Stimulated activated naive CD8-positive, alpha-beta T cell treated with anti-CD3 and anti-CD28 coated beads, Interleukin-15, Interleukin-2, amounts not matched to agents 100 ng/mL and 50 ng/mL, for 24 hours (primary cell): ENCODE data around the gene BLACAT1.
A peak's percentile ranks its signal among the peaks of the same experiment; 100 is the strongest.

Source experiments
- H3K27ac Mint-ChIP-seq: one replicate; pipeline ENCODE4 v1.8.0; 2021; ENCODE audit warnings: mild to moderate bottlenecking, mixed read lengths
- H3K27me3 Mint-ChIP-seq: one replicate; pipeline ENCODE4 v1.8.0; 2021; ENCODE audit warnings: mixed read lengths
- H3K36me3 Mint-ChIP-seq: one replicate; pipeline ENCODE4 v1.8.0; 2021; ENCODE audit warnings: low read depth, mixed read lengths
- H3K4me1 Mint-ChIP-seq: one replicate; pipeline ENCODE4 v1.8.0; 2021; ENCODE audit warnings: low read depth, mixed read lengths
- H3K4me3 Mint-ChIP-seq: one replicate; pipeline ENCODE4 v1.8.0; 2021; ENCODE audit warnings: mild to moderate bottlenecking, mixed read lengths
- H3K9me3 Mint-ChIP-seq: one replicate; pipeline ENCODE4 v1.8.0; 2021; ENCODE audit warnings: mixed read lengths

BLACAT1 gene

DNA sequence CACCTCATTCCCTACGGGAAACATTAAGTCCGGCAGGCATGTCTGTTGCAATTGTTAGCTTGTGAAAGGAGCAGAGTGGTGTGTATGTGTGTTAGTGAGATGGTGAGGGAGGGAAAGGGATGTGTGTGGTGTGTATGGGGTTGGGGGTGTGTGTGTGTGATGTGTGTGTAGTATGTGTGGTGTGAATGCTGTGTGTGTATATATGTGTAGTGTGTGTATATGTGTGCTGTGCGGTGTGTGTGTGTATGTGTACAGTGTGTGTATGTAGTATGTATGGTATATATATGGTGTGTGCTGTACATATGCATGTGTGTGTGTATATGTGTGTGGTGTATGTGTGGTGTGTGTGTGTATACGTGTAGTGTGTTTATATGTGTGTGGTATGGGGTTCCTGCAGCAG is 20.8 kb upstream of the BLACAT1 start:
- Mint-ChIP-seq H3K4me3 (no peak overlapping the region), H3K9me3 (peaks cover 7% of the 10 kb centered on the region), H3K27ac (no peak overlapping the region), H3K4me1 (peaks cover 23% of the 10 kb centered on the region), H3K27me3 (peaks cover 31% of the 10 kb centered on the region), H3K36me3 (no peaks in the 10 kb centered on the region)

DNA sequence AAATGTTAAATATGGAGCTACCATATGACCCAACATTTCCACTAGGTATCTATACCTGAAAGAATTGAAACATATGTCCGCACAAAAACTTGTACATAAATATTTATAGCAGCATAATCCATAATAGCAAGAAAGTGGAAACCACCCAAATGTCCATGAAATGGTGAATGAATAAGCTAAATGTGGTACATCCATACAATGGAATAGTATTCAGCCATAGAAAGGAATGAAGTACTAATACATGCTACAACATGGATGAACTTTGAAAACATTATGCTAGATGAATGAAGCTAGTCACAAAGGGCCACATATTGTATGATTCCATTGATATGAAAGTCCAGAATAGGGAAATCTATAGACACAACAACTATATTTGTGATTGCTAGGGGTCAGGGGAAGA is 20.0 kb upstream of the BLACAT1 start:
- Mint-ChIP-seq H3K4me3 (no peak overlapping the region), H3K9me3 (peaks cover 7% of the 10 kb centered on the region), H3K27ac (no peak overlapping the region), H3K4me1 (peaks cover 15% of the 10 kb centered on the region), H3K27me3 (peaks cover 33% of the 10 kb centered on the region), H3K36me3 (no peaks in the 10 kb centered on the region)

DNA sequence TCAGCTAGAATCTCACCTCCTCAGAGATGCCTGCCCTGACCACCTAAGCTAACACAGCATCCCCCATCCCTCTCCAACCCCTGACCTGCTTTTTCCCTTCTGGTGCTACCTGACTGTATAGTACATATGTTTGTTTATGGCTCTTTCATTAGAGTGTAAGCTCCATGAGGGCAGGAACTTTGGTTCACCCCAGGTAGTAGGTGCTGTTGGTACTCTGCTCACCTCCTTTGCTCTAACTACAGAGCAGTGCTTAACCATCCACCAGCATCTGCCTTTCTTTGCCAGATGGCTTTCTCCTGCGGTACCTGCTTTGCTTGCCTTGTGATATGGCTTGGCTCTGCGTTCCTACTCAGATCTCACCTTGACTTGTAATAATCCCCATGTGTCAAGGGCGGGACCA is 18.7 kb upstream of the BLACAT1 start:
- Mint-ChIP-seq H3K36me3 (no peaks in the 10 kb centered on the region), H3K4me3 (no peak overlapping the region), H3K27ac (no peak overlapping the region), H3K4me1 (peaks cover 2% of the 10 kb centered on the region), H3K27me3 (peaks cover 35% of the 10 kb centered on the region), H3K9me3 (peaks cover 7% of the 10 kb centered on the region)

DNA sequence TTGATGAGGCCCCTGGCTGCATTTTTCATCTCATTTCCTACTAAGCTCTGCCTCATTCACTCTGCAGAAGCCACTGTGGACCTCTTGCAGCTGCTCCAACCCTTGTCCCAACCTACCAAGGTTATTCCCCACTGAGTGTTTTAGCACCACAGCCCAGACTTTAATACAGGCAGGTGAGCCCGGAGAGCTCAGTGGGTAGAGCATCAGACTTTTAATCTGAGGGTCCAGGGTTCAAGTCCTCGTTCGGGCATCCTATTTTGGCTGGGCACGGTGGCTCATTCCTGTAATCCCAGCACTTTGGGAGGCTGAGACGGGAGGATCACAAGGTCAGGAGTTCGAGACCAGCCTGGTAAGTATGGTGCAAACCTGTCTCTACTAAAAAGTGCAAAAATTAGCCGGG is 18.1 kb upstream of the BLACAT1 start:
- Mint-ChIP-seq H3K9me3 (peaks cover 7% of the 10 kb centered on the region), H3K4me3 (no peak overlapping the region), H3K27me3 (peaks cover 37% of the 10 kb centered on the region), H3K36me3 (no peaks in the 10 kb centered on the region), H3K27ac (no peak overlapping the region), H3K4me1 (no peaks in the 10 kb centered on the region)

DNA sequence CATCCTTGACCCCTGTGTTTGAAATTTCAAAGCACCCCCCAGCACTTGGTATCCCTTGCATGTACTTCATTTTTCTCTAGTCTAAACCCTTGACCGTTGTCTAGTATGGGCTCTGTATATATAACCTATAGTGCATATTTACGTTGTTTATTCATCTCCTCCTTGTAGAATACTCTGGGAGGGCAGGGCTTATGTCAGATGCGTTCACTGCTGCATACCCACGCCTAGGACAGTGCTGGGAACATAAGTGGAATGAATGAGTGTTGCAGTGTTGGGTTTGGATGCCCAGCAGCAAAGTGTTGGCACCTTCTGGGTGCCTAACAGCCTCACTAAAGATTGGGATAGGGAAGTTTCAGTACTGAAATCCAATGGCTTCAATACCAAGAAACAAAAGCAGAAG is 17.6 kb upstream of the BLACAT1 start:
- H3K27me3 Mint-ChIP-seq: peaks cover 37% of the 10 kb centered on the region
- no peaks in the 10 kb centered on the region for H3K36me3 Mint-ChIP-seq
- no peak overlapping the region for H3K4me3 Mint-ChIP-seq
- H3K27ac Mint-ChIP-seq: no peak overlapping the region
- H3K4me1 Mint-ChIP-seq: no peaks in the 10 kb centered on the region
- peaks cover 7% of the 10 kb centered on the region for H3K9me3 Mint-ChIP-seq

DNA sequence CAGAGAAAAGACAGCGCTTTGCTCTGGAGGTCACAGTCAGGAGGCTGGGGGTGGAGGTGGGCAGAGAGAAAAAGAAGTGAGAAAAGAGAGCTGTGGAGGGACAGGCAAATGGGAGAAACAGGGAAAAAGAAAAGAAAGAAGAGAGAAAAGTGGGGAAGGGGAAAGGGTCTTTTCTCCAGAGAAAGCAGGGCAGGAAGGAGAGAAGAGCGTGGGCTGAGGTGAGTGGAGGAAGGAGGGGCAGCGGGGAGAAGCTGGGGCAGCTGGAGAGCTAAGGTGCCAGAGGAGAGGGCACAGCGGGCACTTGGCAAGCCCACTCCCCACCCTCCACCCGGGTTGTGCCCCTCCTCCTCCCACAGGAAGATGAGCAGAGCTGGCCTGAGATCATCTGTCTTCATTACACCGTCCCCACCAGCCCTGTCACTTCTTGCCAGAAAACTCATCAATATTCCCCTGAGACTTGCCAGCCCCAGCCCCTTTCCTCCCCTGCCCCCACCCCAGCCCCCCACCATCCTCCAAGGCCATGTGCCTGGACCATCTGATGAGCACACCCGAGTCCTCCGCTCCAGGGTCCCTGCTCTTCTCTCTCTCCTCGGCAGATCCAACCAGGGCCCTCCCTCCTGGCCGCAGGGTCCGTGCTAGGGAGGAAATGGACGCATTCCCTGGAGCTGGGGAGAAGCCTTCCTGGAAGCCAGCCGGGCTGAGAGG is 17.0 kb upstream of the BLACAT1 start:
- Mint-ChIP-seq H3K36me3 (no peaks in the 10 kb centered on the region), H3K27me3 (peaks cover 37% of the 10 kb centered on the region), H3K27ac (no peak overlapping the region), H3K9me3 (peaks cover 7% of the 10 kb centered on the region), H3K4me3 (no peak overlapping the region), H3K4me1 (no peaks in the 10 kb centered on the region)

DNA sequence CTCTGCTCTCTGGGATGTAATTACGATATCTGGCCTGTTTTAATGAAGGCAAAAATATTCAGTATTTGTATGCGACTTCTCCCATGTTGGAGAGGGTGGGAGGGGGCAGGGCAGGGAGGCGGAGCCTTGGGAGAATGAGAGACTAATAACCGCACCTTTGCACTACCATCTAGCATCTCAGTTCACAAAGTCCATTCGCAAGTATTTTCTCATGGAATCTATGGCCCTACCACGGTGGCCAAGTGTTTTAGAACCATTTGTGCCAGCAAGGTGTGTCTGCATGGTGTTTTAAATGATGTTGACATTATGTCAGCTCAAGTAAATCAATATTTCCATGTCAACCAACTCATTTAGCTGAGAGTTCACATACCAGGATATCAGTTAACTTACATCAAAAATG is 14.3 kb upstream of the BLACAT1 start:
- no peaks in the 10 kb centered on the region for H3K4me1 Mint-ChIP-seq
- H3K9me3 Mint-ChIP-seq: peaks cover 4% of the 10 kb centered on the region
- H3K27me3 Mint-ChIP-seq: peaks cover 51% of the 10 kb centered on the region
- no peak overlapping the region for H3K4me3 Mint-ChIP-seq
- H3K27ac Mint-ChIP-seq: no peak overlapping the region
- no peaks in the 10 kb centered on the region for H3K36me3 Mint-ChIP-seq

DNA sequence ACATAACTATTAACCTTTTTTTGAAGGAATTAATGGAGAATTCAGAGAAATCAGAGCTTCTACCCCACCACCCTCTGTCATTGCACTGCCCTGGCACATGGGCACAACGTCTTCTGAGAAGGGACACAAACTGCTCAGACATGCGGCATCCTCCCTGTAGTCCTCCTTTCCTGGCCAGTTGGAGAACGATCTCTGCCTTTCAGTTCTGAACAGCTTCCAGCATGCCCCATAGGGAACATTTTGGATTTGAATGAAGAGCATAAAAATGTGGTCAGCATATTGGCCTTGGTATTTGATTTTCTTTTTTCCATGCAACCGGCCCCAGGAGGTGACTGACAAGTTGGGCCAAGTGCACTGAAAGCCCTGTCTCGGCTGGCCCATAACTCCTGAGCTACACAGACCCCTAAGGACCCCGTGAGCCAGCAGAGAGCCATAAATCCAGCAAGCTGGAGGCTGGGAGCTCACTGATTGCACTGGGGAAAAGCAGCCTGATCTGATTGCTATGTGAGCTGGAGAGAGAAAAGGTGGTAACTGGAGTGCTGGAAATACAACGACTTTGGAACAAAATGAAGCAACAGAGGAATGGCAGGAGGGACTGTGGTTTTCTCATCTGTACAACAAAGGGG is 10.9 kb upstream of the BLACAT1 start:
- H3K36me3 Mint-ChIP-seq: no peaks in the 10 kb centered on the region
- H3K4me1 Mint-ChIP-seq: no peaks in the 10 kb centered on the region
- H3K9me3 Mint-ChIP-seq: no peaks in the 10 kb centered on the region
- H3K4me3 Mint-ChIP-seq: no peak overlapping the region
- H3K27me3 Mint-ChIP-seq: peaks cover 25% of the 10 kb centered on the region
- no peak overlapping the region for H3K27ac Mint-ChIP-seq

DNA sequence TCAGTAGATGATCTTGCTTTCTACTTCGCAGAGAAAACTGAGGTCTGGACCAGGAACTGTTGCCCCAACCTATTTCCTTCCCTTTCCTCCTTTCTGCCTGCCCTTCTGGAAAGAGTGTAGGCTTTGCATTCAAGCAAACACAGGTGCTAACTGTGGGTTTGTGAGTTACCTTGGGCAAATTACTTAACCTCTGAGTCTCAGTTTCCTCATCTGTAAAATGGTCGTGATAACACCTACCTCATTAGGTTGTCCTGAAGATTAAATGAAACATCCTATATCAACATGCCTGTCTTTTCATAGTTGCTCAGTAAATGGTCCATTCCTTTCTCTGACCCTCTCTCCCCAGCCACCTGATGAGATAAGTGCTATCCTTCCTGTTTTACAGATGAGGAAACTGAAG is 9.5 kb upstream of the BLACAT1 start:
- no peak overlapping the region for H3K27ac Mint-ChIP-seq
- no peaks in the 10 kb centered on the region for H3K9me3 Mint-ChIP-seq
- H3K36me3 Mint-ChIP-seq: no peaks in the 10 kb centered on the region
- no peak overlapping the region for H3K4me3 Mint-ChIP-seq
- H3K27me3 Mint-ChIP-seq: peaks cover 29% of the 10 kb centered on the region
- H3K4me1 Mint-ChIP-seq: no peaks in the 10 kb centered on the region

DNA sequence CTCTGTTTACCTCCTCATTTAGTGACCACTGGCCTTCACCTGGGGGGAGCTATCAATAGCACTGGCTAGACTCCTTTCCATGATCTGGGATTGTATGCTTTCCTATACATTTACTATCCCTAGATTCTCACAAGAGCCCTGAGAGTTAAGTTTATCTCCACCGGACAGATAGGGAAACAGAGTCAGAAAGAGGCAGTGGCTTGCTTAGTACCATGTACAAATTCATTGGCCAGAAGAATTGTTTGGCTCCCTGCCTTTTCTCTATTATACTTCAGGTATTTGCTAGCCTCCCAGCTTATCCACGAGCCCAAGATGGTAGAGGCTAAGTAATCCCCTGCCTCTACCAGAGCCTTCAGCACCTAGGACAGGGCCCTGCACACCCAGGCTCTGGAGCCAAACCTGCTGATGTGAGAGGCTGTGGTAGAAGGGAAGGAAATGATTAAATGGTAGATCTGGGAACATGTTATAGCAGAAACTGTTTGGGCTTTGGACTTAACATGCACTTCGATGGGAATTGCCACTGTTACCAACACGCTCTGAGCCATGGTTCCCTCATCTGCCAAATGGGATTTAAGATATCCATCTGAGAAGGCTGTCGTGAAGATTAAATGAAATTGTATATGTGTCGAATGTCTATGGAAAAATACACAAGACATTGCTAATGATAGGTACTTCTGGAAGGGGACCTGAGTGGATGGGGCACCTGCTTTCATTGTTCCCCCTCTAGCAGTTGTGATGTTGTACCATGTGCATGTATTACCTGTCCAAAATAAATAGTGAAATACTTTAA is 3.1 kb upstream of the BLACAT1 start:
- Mint-ChIP-seq H3K27me3 (peaks cover 57% of the 10 kb centered on the region), H3K4me1 (peaks cover 15% of the 10 kb centered on the region), H3K36me3 (no peaks in the 10 kb centered on the region), H3K9me3 (no peaks in the 10 kb centered on the region), H3K27ac (no peak overlapping the region), H3K4me3 (no peak overlapping the region)

DNA sequence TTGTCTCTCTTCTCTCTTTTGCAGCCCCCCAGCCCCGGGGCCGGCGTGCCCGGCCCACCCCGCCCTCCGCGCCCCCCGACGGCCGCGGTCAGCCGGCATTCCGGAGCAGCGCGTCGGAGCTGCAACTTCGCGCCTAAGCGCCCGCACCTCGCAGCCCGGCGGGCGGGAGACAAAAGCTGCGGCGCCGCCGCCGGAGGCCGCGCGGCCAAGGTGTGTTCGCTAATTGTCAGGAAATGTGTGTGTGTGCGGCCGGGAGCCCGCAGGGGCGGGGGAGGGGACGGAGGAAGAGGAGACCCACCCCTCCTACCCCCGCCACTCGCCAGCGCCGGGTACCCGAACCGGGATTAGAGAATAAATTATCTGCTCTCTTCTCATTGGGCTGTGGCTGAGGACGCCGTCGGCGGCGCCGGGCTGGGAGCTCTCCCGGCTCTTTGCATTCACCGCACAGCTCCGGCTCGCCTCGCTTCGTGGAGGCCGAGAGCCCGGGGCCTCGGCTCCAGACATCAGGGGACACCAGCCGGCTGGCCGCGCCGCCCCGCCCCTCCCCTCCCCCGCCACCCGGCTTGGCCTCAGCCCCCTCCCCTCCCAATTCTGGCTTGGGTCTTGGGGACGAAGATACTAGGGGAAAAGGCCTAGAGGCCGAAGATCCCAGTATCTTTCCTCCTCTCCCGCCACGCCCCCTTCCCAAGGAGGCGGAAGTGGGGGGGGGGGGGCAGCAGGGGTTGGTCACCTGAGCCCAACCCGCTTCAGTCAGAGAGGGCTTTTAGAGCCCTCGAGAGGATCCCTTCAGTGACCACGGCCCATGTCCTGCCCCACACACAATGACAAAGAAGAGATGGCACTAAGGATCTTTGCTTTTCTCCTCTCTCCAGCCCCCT is 1.3 kb upstream of the BLACAT1 start:
- Mint-ChIP-seq H3K4me3 (peak overlapping the region; percentile 70), H3K27me3 (peaks cover 76% of the 10 kb centered on the region), H3K27ac (no peak overlapping the region), H3K36me3 (no peaks in the 10 kb centered on the region), H3K9me3 (no peaks in the 10 kb centered on the region), H3K4me1 (peaks cover 15% of the 10 kb centered on the region)

DNA sequence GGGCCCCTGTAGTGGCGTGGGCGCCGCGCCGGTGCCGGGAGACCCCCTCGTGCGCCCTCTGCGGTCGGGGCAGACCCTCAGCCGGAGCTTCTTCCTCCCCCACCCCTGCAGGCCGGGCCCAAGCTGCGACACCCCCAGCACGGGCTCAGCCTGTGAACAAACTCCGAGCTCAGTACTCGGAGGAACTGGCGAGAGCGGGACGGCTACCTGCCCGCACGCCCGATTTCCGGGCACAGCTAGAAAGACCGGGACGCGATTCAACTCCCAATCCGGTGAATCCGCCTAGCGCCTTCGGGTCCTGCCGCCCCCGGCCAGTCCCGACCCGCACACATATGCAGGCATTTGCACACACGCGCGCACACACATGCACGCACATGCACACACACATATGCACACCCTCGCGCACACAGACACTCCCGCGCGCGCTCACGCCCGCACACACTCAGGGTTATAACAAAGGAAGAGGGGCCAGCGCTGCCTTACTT is 580 bp upstream of the BLACAT1 start:
- Mint-ChIP-seq H3K27me3 (peaks cover 79% of the 10 kb centered on the region), H3K36me3 (no peaks in the 10 kb centered on the region), H3K27ac (no peak overlapping the region), H3K9me3 (no peaks in the 10 kb centered on the region), H3K4me1 (peaks cover 15% of the 10 kb centered on the region), H3K4me3 (peak overlapping the region; percentile 70)

DNA sequence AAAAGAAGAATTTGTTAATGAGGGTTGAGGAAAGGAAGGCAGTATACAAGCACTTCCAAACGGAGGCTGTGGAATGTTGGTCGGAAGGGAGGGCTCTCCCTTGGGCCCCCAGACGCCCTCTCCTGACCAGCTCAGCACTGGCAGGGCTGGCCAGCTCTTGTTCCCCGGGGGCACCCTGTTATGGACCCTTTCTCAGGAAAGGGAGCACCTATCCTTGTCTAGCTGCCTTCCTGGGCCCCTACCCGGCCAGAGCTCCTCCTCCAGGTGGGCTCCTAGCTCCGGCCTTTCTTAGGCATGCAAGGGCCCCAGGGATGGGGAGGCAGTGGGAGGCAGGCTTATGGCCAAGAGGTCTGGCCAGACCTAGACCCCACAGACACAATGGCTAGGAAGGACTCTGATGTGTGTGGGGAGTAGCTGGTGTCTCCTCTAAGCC is 926 bp downstream of the BLACAT1 start:
- Mint-ChIP-seq H3K27me3 (peaks cover 71% of the 10 kb centered on the region), H3K36me3 (no peaks in the 10 kb centered on the region), H3K27ac (no peak overlapping the region), H3K4me3 (no peak overlapping the region), H3K4me1 (peaks cover 15% of the 10 kb centered on the region), H3K9me3 (no peaks in the 10 kb centered on the region)

DNA sequence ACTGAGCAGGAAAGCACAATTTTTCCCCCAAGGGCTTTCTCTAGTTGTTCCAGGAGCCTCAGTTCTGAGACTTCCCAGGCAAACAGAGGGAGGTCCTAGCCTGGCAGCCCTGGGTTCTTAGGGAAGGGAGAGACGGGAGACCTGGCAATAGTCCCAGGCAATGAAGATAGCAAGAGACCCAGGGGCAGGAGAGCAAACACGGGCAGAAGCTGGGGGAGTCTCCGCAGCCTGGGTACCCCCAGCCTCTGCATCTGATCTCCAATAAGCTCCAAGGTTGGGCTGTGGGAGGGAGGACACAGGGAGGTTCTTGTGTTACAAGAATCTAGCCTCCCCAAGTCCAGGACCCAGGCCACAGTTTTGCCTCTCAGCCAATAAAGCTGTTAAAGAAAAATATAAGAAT is 2.4 kb downstream of the BLACAT1 start:
- Mint-ChIP-seq H3K9me3 (no peaks in the 10 kb centered on the region), H3K36me3 (no peaks in the 10 kb centered on the region), H3K4me3 (no peak overlapping the region)

More for the DNA sequence above, 2.4 kb downstream of the BLACAT1 start:
- Mint-ChIP-seq H3K27ac (no peak overlapping the region), H3K27me3 (peaks cover 58% of the 10 kb centered on the region), H3K4me1 (peaks cover 15% of the 10 kb centered on the region)
